GM12864 (cell line): Measurements from ENCODE around the gene PDE4D.

Experiments used
- DNase-seq: peaks from one replicate; pipeline ENCODE4 v3.0.0-alpha.2; 2011; ENCODE audit warnings: low read depth
- H3K4me3 ChIP-seq: 2 replicates; pipeline ENCODE4 v1.5.1; 2011; ENCODE audit warnings: mild to moderate bottlenecking, low read depth, low read length, control low read depth
- TF ChIP-seq, protein P1 (sequence below): IDR thresholded peaks from 2 replicates; pipeline ENCODE4 v1.5.1; 2011; ENCODE audit warnings: low read depth, mild to moderate bottlenecking, moderate library complexity, low read length, control low read depth, inconsistent platforms; ENCODE audit errors: missing control alignments

The PDE4D gene

DNA sequence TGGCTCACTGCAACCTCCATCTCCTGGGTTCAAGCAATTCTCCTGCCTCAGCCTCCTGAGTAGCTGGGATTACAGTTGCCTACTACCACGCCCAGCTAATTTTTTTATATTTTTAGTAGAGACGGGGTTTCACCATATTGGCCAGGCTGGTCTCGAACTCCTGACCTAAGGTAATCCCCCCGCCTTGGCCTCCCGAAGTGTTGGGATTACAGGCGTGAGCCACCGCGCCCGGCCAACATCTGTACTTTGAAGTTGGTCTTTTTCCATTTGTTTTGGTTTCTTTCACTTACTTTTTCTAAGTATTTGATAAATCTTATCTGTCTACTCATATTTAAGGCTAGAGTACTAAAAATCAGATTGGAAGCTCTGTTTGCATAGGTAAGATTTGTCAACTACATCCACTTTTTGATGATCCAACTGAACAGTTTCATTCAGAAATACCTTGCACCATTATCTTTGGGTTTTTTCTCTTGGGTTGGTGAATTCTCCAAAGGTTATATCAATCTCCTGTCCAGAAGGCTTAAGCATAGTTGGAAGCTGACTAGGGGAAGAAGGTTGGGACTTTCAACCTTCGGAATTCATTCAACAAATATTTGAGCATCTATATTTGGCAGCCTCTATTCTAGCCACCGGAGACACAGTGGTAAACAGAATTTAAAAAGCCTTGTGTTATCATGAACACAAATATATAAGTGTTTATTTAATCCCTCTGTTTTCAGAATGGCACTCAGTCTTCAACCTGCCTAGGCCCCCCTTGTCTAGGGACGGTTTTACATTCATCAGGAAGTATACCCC, 821.6 kb downstream of the PDE4D start:
- no peak for DNase-seq
- TF ChIP-seq, protein P1, sequence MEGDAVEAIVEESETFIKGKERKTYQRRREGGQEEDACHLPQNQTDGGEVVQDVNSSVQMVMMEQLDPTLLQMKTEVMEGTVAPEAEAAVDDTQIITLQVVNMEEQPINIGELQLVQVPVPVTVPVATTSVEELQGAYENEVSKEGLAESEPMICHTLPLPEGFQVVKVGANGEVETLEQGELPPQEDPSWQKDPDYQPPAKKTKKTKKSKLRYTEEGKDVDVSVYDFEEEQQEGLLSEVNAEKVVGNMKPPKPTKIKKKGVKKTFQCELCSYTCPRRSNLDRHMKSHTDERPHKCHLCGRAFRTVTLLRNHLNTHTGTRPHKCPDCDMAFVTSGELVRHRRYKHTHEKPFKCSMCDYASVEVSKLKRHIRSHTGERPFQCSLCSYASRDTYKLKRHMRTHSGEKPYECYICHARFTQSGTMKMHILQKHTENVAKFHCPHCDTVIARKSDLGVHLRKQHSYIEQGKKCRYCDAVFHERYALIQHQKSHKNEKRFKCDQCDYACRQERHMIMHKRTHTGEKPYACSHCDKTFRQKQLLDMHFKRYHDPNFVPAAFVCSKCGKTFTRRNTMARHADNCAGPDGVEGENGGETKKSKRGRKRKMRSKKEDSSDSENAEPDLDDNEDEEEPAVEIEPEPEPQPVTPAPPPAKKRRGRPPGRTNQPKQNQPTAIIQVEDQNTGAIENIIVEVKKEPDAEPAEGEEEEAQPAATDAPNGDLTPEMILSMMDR: no peak
- H3K4me3 ChIP-seq: no peak overlapping the region

DNA sequence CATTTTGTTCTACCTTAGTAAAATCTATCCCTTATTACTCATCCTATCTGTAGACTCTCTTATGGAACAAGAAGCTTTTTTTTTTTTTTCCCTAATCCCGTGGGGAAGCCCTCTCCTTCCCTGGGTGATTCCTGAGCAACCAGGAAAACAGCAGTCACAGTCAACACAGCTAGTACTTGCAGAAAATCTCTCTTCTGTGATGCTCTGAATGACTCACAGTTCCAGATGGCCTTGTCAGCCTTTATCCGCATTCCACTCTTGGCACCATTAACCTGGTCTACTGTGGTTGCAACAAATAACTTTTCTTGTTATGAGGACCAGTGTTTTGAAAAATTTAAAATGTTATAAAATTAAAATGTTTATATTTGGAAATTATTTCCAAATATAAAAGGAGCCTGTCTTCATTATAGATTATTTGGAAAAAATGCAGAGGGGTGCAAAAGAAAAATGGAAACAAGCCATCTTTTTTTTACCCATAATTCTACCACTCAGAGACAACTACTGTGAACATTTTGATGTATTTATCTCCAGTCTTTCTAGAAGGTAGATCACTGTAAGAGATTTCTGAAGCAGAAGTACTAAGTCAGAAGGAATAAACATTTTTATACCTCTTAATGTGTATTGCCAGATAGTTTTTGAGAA, 824.0 kb downstream of the PDE4D start:
- no peak overlapping the region for H3K4me3 ChIP-seq
- no peak for DNase-seq
- TF ChIP-seq, protein P1: no peak

DNA sequence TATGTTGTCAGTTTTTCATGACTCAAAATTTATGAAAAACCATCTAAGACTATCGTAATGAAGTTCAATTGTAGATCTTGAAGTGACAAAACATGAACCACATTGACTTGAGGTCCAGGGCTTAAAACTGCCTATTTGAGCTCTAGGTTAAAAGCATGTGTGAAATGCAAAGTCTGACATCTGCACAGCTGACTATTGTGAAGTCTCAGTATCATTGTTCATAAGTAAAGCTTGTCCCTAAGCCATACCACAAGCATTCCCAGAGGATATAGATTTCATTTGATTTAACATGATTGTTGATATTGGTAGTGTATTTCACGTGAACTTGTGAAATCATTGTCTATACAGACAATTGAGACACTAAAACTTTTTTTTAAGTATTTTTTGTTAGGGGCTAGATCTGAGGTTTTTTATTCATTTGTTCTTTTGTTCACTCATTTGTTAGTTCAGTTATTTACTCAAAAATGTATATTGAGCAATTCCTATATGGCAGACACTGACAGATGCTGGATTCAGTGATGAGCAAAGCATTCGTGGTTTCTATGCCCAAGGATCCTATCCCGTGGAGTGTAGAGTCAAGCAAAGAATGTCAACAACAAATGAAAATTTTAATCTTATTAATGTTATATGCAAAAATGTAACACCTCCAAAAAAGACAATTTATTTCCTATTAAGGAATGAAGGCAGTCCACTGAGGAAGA, 825.4 kb downstream of the PDE4D start:
- H3K4me3 ChIP-seq: no peak overlapping the region
- no peak for DNase-seq
- TF ChIP-seq, protein P1: no peak

DNA sequence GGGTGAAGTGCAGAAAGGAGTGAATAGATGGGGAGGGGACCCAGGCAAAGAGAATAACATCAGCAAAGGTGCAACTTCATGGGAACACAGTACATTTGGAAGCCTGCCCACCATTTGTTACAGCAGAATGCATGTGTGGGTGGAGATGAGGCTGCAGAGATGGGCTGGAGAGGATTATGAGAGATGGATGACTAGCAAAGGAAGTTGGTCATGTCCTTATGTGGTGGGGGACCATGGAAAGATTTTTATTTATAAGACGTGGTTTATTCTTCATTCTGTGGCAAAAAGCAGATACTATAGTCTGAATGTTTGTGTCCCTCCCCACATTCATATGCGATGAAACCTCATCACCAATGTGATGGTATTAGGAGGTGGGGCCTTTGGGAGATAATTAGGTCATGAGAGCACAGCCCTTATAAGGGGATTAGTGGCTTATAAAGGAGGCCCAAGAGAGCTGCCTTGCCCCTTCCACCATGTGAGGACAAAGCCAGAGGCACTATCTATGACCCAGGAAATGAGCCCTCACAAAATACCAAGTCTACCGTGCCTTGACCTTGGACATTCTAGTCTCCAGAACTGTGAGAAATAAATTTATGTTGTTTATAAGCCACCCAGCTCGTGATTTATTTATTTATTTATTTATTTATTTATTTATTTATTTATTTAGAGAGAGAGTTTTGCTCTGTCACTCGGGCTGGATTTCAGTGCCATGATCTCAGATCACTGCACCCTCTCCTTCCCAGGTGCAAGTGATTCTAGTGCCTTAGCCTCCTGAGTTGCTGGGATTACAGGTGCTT, 827.0 kb downstream of the PDE4D start:
- no peak overlapping the region for H3K4me3 ChIP-seq
- TF ChIP-seq, protein P1: no peak
- no peak for DNase-seq

DNA sequence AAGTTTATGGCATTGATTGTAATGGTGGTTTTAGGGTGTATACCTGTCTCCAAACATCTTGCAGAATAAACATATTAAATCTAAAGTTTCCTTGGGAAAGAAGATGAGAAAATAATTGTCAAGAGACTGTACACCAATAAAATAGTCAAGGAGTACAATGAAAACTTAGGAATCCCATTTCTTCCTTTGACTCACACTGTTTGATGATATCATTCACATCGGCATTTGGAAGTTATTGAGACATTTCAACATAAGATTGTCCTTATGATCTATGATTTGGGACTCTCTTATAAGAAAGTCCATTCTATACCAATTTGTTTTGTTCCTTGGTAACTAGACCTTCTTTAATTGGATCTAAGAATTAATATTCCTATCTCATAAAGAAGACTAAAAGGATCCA, 828.0 kb downstream of the PDE4D start:
- no peak overlapping the region for H3K4me3 ChIP-seq
- TF ChIP-seq, protein P1: no peak
- no peak for DNase-seq

DNA sequence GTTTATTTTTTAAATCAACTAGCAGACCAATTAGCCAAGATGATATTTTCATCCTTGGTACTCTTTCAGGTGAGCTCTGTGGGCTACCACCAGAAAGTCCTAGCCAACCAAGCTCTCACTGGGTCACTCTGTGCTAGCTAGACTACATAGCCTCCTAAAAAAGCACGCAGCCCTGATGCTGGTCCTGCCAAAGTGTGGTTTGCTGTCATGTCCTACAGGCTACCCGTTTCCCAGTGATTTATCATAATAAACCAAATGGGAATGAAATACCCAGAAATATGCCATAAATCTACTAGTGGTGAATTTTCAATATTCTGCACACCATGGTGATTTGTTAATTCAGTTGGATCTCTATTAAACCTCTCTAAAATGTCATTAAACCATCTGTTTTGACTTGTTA, 829.2 kb downstream of the PDE4D start:
- H3K4me3 ChIP-seq: no peak overlapping the region
- TF ChIP-seq, protein P1: no peak
- no peak for DNase-seq
